HCT116 (cell line): ENCODE results near the gene ZNF358. TPM values are rescaled to one million over a fixed set of nuclear protein-coding genes. Genes with fewer than 3 reads are reported as not detected.

ENCODE experiments used
- ATAC-seq: fragments of 200-7000 bp; cut with Tn5 transposase; 2 replicates; pipeline ENCODE4 v1.9.1; 2020; ENCODE audit warnings: mild to moderate bottlenecking, moderate library complexity
- BruUV-seq: library from RNA; stranded (reverse); fragments of 400-500 nt; replicated peaks from 2 replicates; lab custom pipeline; 2021; lab: Mats Ljungman, UMichigan
- CTCF ChIA-PET: fragments of 300-600 bp; sonication (Branson Sonifier 250); formaldehyde crosslinking; loops from one replicate; lab custom pipeline; 2021; ENCODE audit warnings: antibody characterized with exemption; lab: Charles Lee
- POLR2A ChIA-PET: fragments of 300-600, 350-600 bp; sonication (Branson Sonifier 250); formaldehyde crosslinking; loops from one replicate; lab custom pipeline; 2021; ENCODE audit warnings: antibody characterized with exemption; lab: Charles Lee
- RAD21 ChIA-PET, 2 experiments: fragments of 300-600 bp; sonication (Branson Sonifier 250); formaldehyde crosslinking; loops; one replicate each; lab custom pipeline; 2023; ENCODE audit warnings: low total read pairs in 2 of 2; ENCODE audit not compliant: uncharacterized antibody in 2 of 2, unreplicated experiment in 2 of 2, low non-redundant PET in 1 of 2; lab: Charles Lee
- DNase-seq: peaks from one replicate; pipeline ENCODE4 v3.0.0-alpha.2; 2010; ENCODE audit warnings: low read depth, low spot score
- H2AFZ ChIP-seq: fragments of 200-600 bp; shearing (Covaris generic), sonication (generic); 2 replicates; pipeline ENCODE4 v1.6.1; 2017; ENCODE audit warnings: low read depth, mixed run types, mixed read lengths, antibody characterized with exemption, low read length; ENCODE audit not compliant: poor library complexity, severe bottlenecking
- H3K27ac ChIP-seq: 2 replicates; pipeline ENCODE4 v1.5.1; 2012; ENCODE audit warnings: low read depth, low read length
- H3K27me3 ChIP-seq: fragments of 200-600 bp; sonication (generic); 2 replicates; pipeline ENCODE4 v1.6.1; 2016; ENCODE audit warnings: mixed run types, low read length, mixed read lengths; ENCODE audit not compliant: insufficient read depth
- H3K36me3 ChIP-seq, 2 experiments: fragments of 200-500 bp in 1 of 2; fragments of 200-600 bp in 1 of 2; sonication (Bioruptor generic) in 1 of 2; sonication (generic) in 1 of 2; 2 replicates each; pipeline versions ENCODE4 v1.5.1 to v1.6.1; 2014 to 2016; ENCODE audit warnings: low read length in 2 of 2, inconsistent platforms in 1 of 2, mixed read lengths in 1 of 2, mixed run types in 1 of 2; ENCODE audit not compliant: insufficient read depth in 2 of 2, control insufficient read depth in 1 of 2
- H3K4me1 ChIP-seq, 2 experiments: fragments of 200-600 bp in 1 of 2; sonication (generic) in 1 of 2; 2 replicates each; pipeline versions ENCODE4 v1.5.1 to v1.6.1; 2012 to 2017; ENCODE audit warnings: low read length in 2 of 2, inconsistent platforms in 1 of 2, mild to moderate bottlenecking in 1 of 2, mixed read lengths in 1 of 2, mixed run types in 1 of 2, moderate library complexity in 1 of 2; ENCODE audit not compliant: insufficient read depth in 2 of 2, control insufficient read depth in 1 of 2
- H3K4me2 ChIP-seq: fragments of 200-600 bp; sonication (generic); 2 replicates; pipeline ENCODE4 v1.6.1; 2017; ENCODE audit warnings: mixed run types, low read length, mixed read lengths
- H3K4me3 ChIP-seq, 2 experiments: fragments of 200-600 bp in 1 of 2; sonication (generic) in 1 of 2; replicated peaks in 1 of 2; 2 replicates each; pipeline ENCODE4 v1.5.1; 2011 to 2016; ENCODE audit warnings: low read length in 2 of 2, control low read depth in 1 of 2, low read depth in 1 of 2, mild to moderate bottlenecking in 1 of 2, mixed read lengths in 1 of 2, mixed run types in 1 of 2
- H3K79me2 ChIP-seq: fragments of 200-600 bp; sonication (generic); 2 replicates; pipeline ENCODE4 v1.6.1; 2017; ENCODE audit warnings: mild to moderate bottlenecking, mixed run types, low read length, moderate library complexity, mixed read lengths; ENCODE audit not compliant: insufficient read depth
- H3K9ac ChIP-seq: fragments of 200-600 bp; sonication (generic); 2 replicates; pipeline ENCODE4 v1.6.1; 2016; ENCODE audit warnings: low read length, mixed read lengths
- H3K9me2 ChIP-seq: fragments of 200-600 bp; sonication (generic), shearing (Covaris generic); 2 replicates; pipeline ENCODE4 v1.6.1; 2017; ENCODE audit warnings: mixed run types, mild to moderate bottlenecking, moderate library complexity; ENCODE audit not compliant: insufficient read depth
- H3K9me3 ChIP-seq, 2 experiments: fragments of 200-500 bp in 1 of 2; fragments of 200-600 bp in 1 of 2; sonication (Bioruptor generic) in 1 of 2; sonication (generic) in 1 of 2; 2 replicates each; pipeline ENCODE4 v1.6.1; 2014 to 2017; ENCODE audit warnings: low read length in 2 of 2, mixed read lengths in 2 of 2, inconsistent platforms in 1 of 2, low read depth in 1 of 2, mild to moderate bottlenecking in 1 of 2, mixed run types in 1 of 2, moderate library complexity in 1 of 2; ENCODE audit not compliant: control insufficient read depth in 1 of 2, insufficient read depth in 1 of 2
- H4K20me1 ChIP-seq: fragments of 200-600 bp; sonication (generic), shearing (Covaris generic); 2 replicates; pipeline ENCODE4 v1.6.1; 2017; ENCODE audit warnings: mixed run types, mild to moderate bottlenecking, moderate library complexity; ENCODE audit not compliant: insufficient read depth
- ATF3 ChIP-seq: IDR thresholded peaks from 2 replicates; pipeline ENCODE4 v1.6.1; 2012
- CTCF ChIP-seq, 3 experiments: fragments of 200-600 bp in 1 of 3; sonication (generic) in 1 of 3; IDR thresholded peaks in 2 of 3; conservative IDR thresholded peaks in 1 of 3; 2 replicates each; pipeline ENCODE4 v1.5.1; 2012 to 2017; ENCODE audit warnings: low read depth in 2 of 3, low read length in 2 of 3, antibody characterized with exemption in 1 of 3, borderline replicate concordance in 1 of 3, control low read depth in 1 of 3, mild to moderate bottlenecking in 1 of 3, mixed read lengths in 1 of 3, mixed run types in 1 of 3, moderate library complexity in 1 of 3; ENCODE audit not compliant: insufficient read depth in 1 of 3
- EGR1 ChIP-seq: IDR thresholded peaks from 2 replicates; pipeline ENCODE4 v1.6.1; 2012; ENCODE audit warnings: low read depth
- ELF1 ChIP-seq: IDR thresholded peaks from 2 replicates; pipeline ENCODE4 v1.6.1; 2012; ENCODE audit warnings: low read depth, borderline replicate concordance
- EZH2 ChIP-seq: fragments of 200-600 bp; sonication (generic); IDR thresholded peaks from 2 replicates; pipeline ENCODE4 v1.6.1; 2017; ENCODE audit warnings: antibody characterized with exemption, mixed run types
- MAX ChIP-seq: IDR thresholded peaks from 2 replicates; pipeline ENCODE4 v1.6.1; 2012
- RAD21 ChIP-seq: IDR thresholded peaks from 2 replicates; pipeline ENCODE4 v1.6.1; 2012; ENCODE audit warnings: low read depth, mild to moderate bottlenecking
- SIN3A ChIP-seq: IDR thresholded peaks from 2 replicates; pipeline ENCODE4 v1.6.1; 2012; ENCODE audit warnings: low read depth
- SRF ChIP-seq: IDR thresholded peaks from 2 replicates; pipeline ENCODE4 v1.6.1; 2012; ENCODE audit warnings: low read depth
- TCF7L2 ChIP-seq: IDR thresholded peaks from 2 replicates; pipeline ENCODE4 v1.7.0; 2011; ENCODE audit warnings: borderline replicate concordance, inconsistent platforms; ENCODE audit not compliant: insufficient read depth, insufficient read length; ENCODE audit errors: extremely low read depth
- YY1 ChIP-seq: IDR thresholded peaks from 2 replicates; pipeline ENCODE4 v1.6.1; 2011; ENCODE audit warnings: low read length, low read depth, moderate library complexity, mild to moderate bottlenecking; ENCODE audit not compliant: insufficient replicate concordance; ENCODE audit errors: extremely low read depth
- ZFX ChIP-seq: fragments of 450-650 bp; IDR thresholded peaks from 2 replicates; pipeline ENCODE4 v1.6.1; 2017
- intact Hi-C: fragments of 100-400 bp; cut with micrococcal nuclease; formaldehyde crosslinking; loops from 2 replicates; pipeline ENCODE4 v1.10.0; 2022
- total RNA-seq: library from RNA; stranded (reverse); gene quantifications from one replicate; pipeline ENCODE4 v1.2.1, GENCODE V29; 2021; ENCODE audit not compliant: unreplicated experiment

ZNF358 gene
- total RNA-seq, 1 experiment from 2014 or later, result 20.7 TPM

GRCh38 chr19:7552781-7553180, 36.9 kb downstream of the ZNF358 start (continued):
- TF ChIP-seq ZFX (no peak), EGR1 (no peak), SRF (no peak), TCF7L2 (no peak), CTCF (IDR thresholded peaks at IDR 0.05 in 2 of 3, conservative IDR thresholded peaks at IDR 0.05 in 1 of 3; ENCODE audit: borderline replicate concordance in 1 of 3, insufficient read depth in 1 of 3, low read depth in 2 of 3, low read length in 2 of 3) (no peak), ATF3 (no peak)

GRCh38 chr19:7554565-7554964, 38.7 kb downstream of the ZNF358 start:
- BruUV-seq, result no TSS peak
- Histone ChIP-seq H3K27me3 (no peaks in the 10 kb centered on the region), H2AFZ (no peak overlapping the region), H3K4me2 (no peak overlapping the region), H3K9ac (no peak overlapping the region), H3K79me2 (no peaks in the 10 kb centered on the region), H3K27ac (no peak overlapping the region), H3K9me2 (no peaks in the 10 kb centered on the region), H3K36me3 (peaks cover 6 to 8% of the 10 kb centered on the region in 2 experiments; a peak in 3 of 4 replicates), H3K9me3 (no peaks in the 10 kb centered on the region), H3K4me3 (no peak overlapping the region), H4K20me1 (no peaks in the 10 kb centered on the region), H3K4me1 (peaks cover 0 to 6% of the 10 kb centered on the region in 2 experiments; a peak in 3 of 4 replicates)
- ChIA-PET POLR2A (interaction anchor here (1.0 kb wide), 1 partner anchor 18 kb away, joined by 4 read pairs; no protein-coding TSS in a partner anchor), CTCF (no interaction called here), RAD21 (no interaction called here)
- TF ChIP-seq SRF, result no peak
- no peak for TF ChIP-seq RAD21
- TF ChIP-seq YY1, result no peak
- no peak for TF ChIP-seq MAX
- TF ChIP-seq ELF1, result no peak
- no peak for TF ChIP-seq EGR1
- TF ChIP-seq SIN3A, result no peak
- no peak for TF ChIP-seq ZFX
- TF ChIP-seq EZH2, result no peak
- DNase-seq (no peak), ATAC-seq (no peak)
- intact Hi-C loops, result no loop called here
